Kidney glomerular epithelial cell (primary cell): Measurements from ENCODE around the gene GRPR.
"Not testable (repeated sequence)": the region's sequence is repeated elsewhere in the genome, so short reads cannot be mapped to it uniquely, and the experiment has no call there.

Experiments
- DNase-seq: peaks from one replicate; lab custom pipeline; 2025; lab: John Stamatoyannopoulos, UW

The GRPR gene

GRCh38 chrX:16183843-16184242 is 60.5 kb downstream of the GRPR start:
- DNase-seq: not testable (repeated sequence)

GRCh38 chrX:16185725-16186136 is 62.4 kb downstream of the GRPR start:
- peak; percentile 61 for DNase-seq

- no peak for DNase-seq
Observed at GRCh38 chrX:16186380-16187007, 63.1 kb downstream of the GRPR start.

GRCh38 chrX:16187024-16187760 is 63.8 kb downstream of the GRPR start:
- DNase-seq: no peak

- DNase-seq: no peak
Observed at GRCh38 chrX:16188687-16189086, 65.3 kb downstream of the GRPR start.

- DNase-seq: no peak
Observed at GRCh38 chrX:16191605-16192004, 68.2 kb downstream of the GRPR start.

- DNase-seq: no peak
Observed at GRCh38 chrX:16196829-16197228, 73.5 kb downstream of the GRPR start.

GRCh38 chrX:16199343-16199742 is 76.0 kb downstream of the GRPR start:
- DNase-seq: no peak

GRCh38 chrX:16202943-16203342 is 79.6 kb downstream of the GRPR start:
- no peak for DNase-seq
